Fibroblast of villous mesenchyme (primary cell): ENCODE measurements around the gene JADE2. TPM values are rescaled to one million over a fixed set of nuclear protein-coding genes. Genes with fewer than 3 reads are reported as not detected.

ENCODE experiments used
- DNase-seq: peaks from one replicate; pipeline ENCODE4 v3.0.0-alpha.2; 2010; ENCODE audit warnings: low read depth
- H3K4me3 ChIP-seq: 2 replicates; pipeline ENCODE4 v1.5.1; 2011; ENCODE audit warnings: low read depth, mild to moderate bottlenecking, low read length
- total RNA-seq: library from RNA; depleted of rRNA; stranded (reverse); fragments of >200 nt; gene quantifications from 2 replicates; pipeline ENCODE4 v1.2.3, GENCODE V29; 2012
- TF ChIP-seq, protein P1 (sequence below): IDR thresholded peaks from 2 replicates; pipeline ENCODE4 v1.5.1; 2012; ENCODE audit warnings: low read depth, mild to moderate bottlenecking, low read length; ENCODE audit not compliant: insufficient read depth

Gene JADE2
- total RNA-seq, 1 donor = 35.4 TPM

DNA sequence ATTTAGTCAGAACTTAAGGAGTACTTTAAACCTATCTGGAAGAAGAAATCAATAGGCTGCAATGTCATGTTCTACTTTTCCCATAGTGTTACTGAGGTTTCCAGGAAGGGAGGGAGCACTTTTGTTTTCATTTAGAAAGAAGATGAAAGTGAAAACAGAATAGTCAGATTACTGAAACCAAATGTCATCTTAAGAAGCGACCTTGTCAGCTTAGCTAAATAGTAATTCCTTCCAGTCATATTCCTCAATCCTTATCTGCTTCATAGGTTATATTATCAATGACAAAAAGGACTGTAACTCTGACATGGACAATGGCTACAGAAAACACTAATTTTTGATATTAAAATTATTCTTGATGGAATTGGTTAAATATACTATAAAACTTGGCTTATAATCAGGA is 79.4 kb downstream of the JADE2 start:
- TF ChIP-seq, protein P1, sequence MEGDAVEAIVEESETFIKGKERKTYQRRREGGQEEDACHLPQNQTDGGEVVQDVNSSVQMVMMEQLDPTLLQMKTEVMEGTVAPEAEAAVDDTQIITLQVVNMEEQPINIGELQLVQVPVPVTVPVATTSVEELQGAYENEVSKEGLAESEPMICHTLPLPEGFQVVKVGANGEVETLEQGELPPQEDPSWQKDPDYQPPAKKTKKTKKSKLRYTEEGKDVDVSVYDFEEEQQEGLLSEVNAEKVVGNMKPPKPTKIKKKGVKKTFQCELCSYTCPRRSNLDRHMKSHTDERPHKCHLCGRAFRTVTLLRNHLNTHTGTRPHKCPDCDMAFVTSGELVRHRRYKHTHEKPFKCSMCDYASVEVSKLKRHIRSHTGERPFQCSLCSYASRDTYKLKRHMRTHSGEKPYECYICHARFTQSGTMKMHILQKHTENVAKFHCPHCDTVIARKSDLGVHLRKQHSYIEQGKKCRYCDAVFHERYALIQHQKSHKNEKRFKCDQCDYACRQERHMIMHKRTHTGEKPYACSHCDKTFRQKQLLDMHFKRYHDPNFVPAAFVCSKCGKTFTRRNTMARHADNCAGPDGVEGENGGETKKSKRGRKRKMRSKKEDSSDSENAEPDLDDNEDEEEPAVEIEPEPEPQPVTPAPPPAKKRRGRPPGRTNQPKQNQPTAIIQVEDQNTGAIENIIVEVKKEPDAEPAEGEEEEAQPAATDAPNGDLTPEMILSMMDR = no peak
- no peak for DNase-seq
- no peak overlapping the region for H3K4me3 ChIP-seq

DNA sequence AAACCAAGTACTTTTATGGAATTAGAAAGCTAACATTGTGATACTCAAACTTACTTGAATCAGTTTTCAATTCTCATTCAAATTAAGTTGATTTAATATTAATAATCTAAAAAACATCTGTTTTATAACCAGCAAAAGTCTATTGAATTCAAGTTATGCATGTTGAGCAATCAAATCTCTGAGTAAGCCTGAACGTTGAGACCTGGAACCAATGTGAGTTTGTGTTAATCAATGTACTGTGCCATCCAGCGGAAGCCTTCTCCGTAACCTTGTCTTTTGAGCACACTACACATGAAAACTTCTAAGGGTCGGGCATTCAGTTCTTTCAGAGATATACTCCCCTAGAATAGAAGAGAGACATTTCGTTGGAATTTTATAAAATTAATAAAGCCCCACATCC is 81.3 kb downstream of the JADE2 start:
- no peak for DNase-seq
- TF ChIP-seq, protein P1 = no peak
- no peak overlapping the region for H3K4me3 ChIP-seq

DNA sequence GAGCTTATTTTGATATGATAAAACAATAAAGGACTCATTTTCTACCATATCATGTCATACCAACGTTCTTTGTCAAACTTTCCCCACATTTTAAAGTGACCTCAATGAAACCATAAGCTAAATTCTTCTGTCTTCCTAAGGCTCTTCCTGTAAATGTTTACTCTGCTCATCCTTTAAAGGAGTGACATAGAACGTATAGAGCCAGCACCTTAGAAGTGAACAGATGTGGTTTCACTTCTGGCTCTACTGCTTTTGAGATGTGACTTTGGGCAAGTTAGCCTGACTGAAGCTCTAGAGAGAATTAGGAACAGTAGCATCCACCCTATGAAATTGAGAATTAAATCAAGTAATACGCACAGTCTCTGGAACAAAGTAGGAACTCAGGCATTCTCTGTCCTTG is 83.1 kb downstream of the JADE2 start:
- no peak overlapping the region for H3K4me3 ChIP-seq
- TF ChIP-seq, protein P1 = no peak
- no peak for DNase-seq

DNA sequence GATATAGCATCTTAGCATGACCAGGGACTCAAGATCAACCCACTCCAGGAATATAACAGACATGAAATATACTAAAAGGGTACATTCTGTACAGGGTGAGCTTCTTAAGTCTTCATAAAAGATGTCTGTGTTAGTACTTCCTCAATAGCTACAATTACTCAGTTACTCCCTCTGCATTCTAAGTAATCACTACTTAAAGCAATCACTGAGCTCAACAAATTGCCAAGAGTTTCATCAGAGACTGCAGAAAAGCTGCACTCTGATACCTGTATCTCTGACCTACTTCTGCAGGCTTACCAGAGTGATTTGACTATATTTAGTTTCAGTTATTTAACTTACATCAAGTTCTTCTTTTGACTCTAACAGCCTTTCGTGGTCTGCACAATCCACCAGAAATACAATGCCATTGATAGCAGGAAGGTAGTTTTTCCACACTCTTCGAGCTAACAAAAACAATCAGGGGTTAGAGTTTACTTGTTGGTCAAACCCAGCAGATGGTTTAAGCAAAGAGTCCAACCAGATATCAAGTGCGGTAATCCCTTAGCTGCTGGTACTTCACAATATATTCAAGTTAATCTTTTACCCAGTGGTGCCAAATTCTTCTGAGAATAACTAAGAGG is 83.9 kb downstream of the JADE2 start:
- TF ChIP-seq, protein P1 = no peak
- no peak for DNase-seq
- H3K4me3 ChIP-seq = no peak overlapping the region

DNA sequence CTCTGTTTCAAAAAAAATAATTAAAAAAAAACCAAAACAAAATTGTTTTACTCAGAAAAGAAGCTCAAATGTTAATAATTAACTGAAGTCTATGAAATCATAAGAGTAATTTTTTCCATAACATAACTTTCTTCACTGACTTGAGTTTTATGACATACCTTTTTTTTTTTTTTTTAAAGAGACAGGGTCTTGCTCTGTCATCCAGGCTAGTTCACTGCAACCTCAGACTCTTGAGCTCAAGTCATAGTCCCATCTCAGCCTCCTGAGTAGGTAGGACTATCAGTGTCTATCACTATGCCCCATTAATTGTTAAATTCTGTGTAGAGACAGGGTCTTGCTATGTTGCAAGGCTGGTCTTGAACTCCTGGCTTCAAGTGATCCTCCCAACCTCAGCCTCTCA is 85.3 kb downstream of the JADE2 start:
- no peak overlapping the region for H3K4me3 ChIP-seq
- no peak for DNase-seq
- TF ChIP-seq, protein P1 = no peak

DNA sequence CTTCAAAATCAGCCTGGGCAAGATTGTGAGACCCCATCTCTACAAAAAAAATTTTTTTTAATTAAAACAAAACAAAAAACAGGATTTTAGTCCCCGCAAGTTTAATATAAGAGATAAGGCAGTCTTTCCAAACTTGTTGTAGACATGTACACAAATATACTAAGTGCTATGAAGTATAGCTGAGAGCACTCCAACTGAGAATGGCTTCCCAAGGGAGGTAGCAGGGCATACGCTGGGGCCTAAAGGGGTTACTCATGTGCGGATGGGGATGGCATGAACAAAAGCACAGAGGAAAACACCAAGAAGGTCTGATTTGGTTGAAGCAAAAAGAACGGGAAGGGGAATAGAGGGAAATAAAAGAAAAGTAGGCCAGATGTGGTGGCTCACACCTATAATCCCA is 86.0 kb downstream of the JADE2 start:
- no peak overlapping the region for H3K4me3 ChIP-seq
- TF ChIP-seq, protein P1 = no peak
- no peak for DNase-seq
